GM12878 (cell line): Measurements from ENCODE around the gene PSMD3. TPM values are rescaled to one million over a fixed set of nuclear protein-coding genes. Genes with fewer than 3 reads are reported as not detected.

ENCODE experiments used
- ATAC-seq: fragments of 200-7000 bp; cut with Tn5 transposase; 3 replicates; pipeline ENCODE4 v1.9.1; 2020; ENCODE audit warnings: mild to moderate bottlenecking, moderate library complexity
- BruUV-seq: library from RNA; stranded (reverse); fragments of 400-500 nt; replicated peaks from 2 replicates; lab custom pipeline; 2021; lab: Mats Ljungman, UMichigan
- CTCF ChIA-PET: fragments of 300-600 bp; sonication (Branson Sonifier 250); formaldehyde crosslinking; extraction: SDS; loops from one replicate; lab custom pipeline; 2021; ENCODE audit warnings: inconsistent platforms; lab: Yijun Ruan, JAX
- POLR2A ChIA-PET: fragments of 350-600 bp; formaldehyde crosslinking; extraction: SDS; loops from one replicate; lab custom pipeline; 2021; ENCODE audit warnings: inconsistent platforms; lab: Charles Lee
- RAD21 ChIA-PET: fragments of 300-600 bp; sonication (Branson Sonifier 250); formaldehyde crosslinking; loops from one replicate; lab custom pipeline; 2023; ENCODE audit warnings: antibody characterized with exemption; ENCODE audit not compliant: unreplicated experiment; lab: Charles Lee
- SMC1A ChIA-PET: fragments of 300-600 bp; sonication (Branson Sonifier 250); formaldehyde crosslinking; loops from one replicate; lab custom pipeline; 2023; ENCODE audit not compliant: unreplicated experiment, uncharacterized antibody; lab: Charles Lee
- DNase-seq: peaks from one replicate; pipeline ENCODE4 v3.0.0-alpha.2; 2011; ENCODE audit warnings: low read depth, low spot score
- FAIRE-seq: peaks from 3 replicates; lab custom pipeline; 2011; peaks lifted over from hg19 to GRCh38; lab: Jason Lieb, UNC
- H2AFZ ChIP-seq: 2 replicates; pipeline ENCODE4 v1.6.0; 2011; ENCODE audit warnings: low read depth, low read length, control low read depth; ENCODE audit not compliant: control insufficient read depth
- H3K27ac ChIP-seq: 2 replicates; pipeline ENCODE4 v1.5.1; 2011; ENCODE audit warnings: control low read depth; ENCODE audit not compliant: control insufficient read depth, insufficient read depth
- H3K27me3 ChIP-seq, 2 experiments: replicated peaks in 1 of 2; 2 replicates each; pipeline versions ENCODE4 v1.6.0 to v1.6.1; 2011; ENCODE audit warnings: low read length in 1 of 2; ENCODE audit not compliant: control insufficient read depth in 2 of 2, insufficient read depth in 2 of 2
- H3K36me3 ChIP-seq, 2 experiments: 2 replicates each; pipeline ENCODE4 v1.5.1; 2011; ENCODE audit warnings: low read length in 1 of 2; ENCODE audit not compliant: control insufficient read depth in 2 of 2, insufficient read depth in 2 of 2
- H3K4me1 ChIP-seq: 2 replicates; pipeline ENCODE4 v1.6.1; 2011; ENCODE audit warnings: mild to moderate bottlenecking, low read length, moderate library complexity, mixed read lengths; ENCODE audit not compliant: control insufficient read depth, insufficient read depth
- H3K4me2 ChIP-seq: 2 replicates; pipeline ENCODE4 v1.6.0; 2011; ENCODE audit warnings: control low read depth; ENCODE audit not compliant: control insufficient read depth, insufficient read depth
- H3K4me3 ChIP-seq: fragments of 200-600 bp; sonication (generic); 2 replicates; pipeline ENCODE4 v1.5.1; 2016
- H3K79me2 ChIP-seq: 2 replicates; pipeline ENCODE4 v1.6.0; 2011; ENCODE audit warnings: low read length; ENCODE audit not compliant: control insufficient read depth, insufficient read depth
- H3K9ac ChIP-seq: 2 replicates; pipeline ENCODE4 v1.8.0; 2011; ENCODE audit warnings: low read length, control low read depth, mixed read lengths; ENCODE audit not compliant: control insufficient read depth, insufficient read depth
- H3K9me3 ChIP-seq: replicated peaks from 3 replicates; pipeline ENCODE4 v1.5.1; 2011; ENCODE audit warnings: mild to moderate bottlenecking, low read length; ENCODE audit not compliant: control insufficient read depth, insufficient read depth
- H4K20me1 ChIP-seq: 2 replicates; pipeline ENCODE4 v1.6.0; 2011; ENCODE audit not compliant: control insufficient read depth, insufficient read depth
- BCL11A ChIP-seq: IDR thresholded peaks from 2 replicates; pipeline ENCODE4 v1.6.1; 2011; ENCODE audit warnings: low read depth, low read length
- BMI1 ChIP-seq: fragments of 450-650 bp; IDR thresholded peaks from 2 replicates; pipeline ENCODE4 v1.6.1; 2016; ENCODE audit warnings: mild to moderate bottlenecking, moderate library complexity, borderline replicate concordance
- BRCA1 ChIP-seq: IDR thresholded peaks from 2 replicates; pipeline ENCODE4 v1.6.1; 2011; ENCODE audit warnings: low read depth, low read length, improper control_type of control experiment
- CBX5 ChIP-seq: sonication (generic); IDR thresholded peaks from 2 replicates; pipeline ENCODE4 v1.6.1; 2016; ENCODE audit warnings: low read depth, moderate library complexity, mild to moderate bottlenecking, inconsistent platforms
- CTCF ChIP-seq, 3 experiments: IDR thresholded peaks in 2 of 3; conservative IDR thresholded peaks in 1 of 3; 2 replicates each; pipeline ENCODE4 v1.5.1; 2011; ENCODE audit warnings: low read depth in 3 of 3, low read length in 3 of 3, mild to moderate bottlenecking in 3 of 3, control low read depth in 2 of 3, moderate library complexity in 2 of 3, inconsistent platforms in 1 of 3, mixed read lengths in 1 of 3; ENCODE audit not compliant: control insufficient read depth in 2 of 3, insufficient read depth in 1 of 3; ENCODE audit errors: extremely low read depth in 1 of 3
- E2F8 ChIP-seq: fragments of 450-650 bp; IDR thresholded peaks from 2 replicates; pipeline ENCODE4 v1.6.1; 2018; ENCODE audit warnings: mild to moderate bottlenecking, low read depth, moderate library complexity; ENCODE audit not compliant: partially characterized antibody
- EED ChIP-seq: sonication (generic); IDR thresholded peaks from 2 replicates; pipeline ENCODE4 v1.6.1; 2016; ENCODE audit warnings: antibody characterized with exemption, low read depth
- EGR1 ChIP-seq, 2 experiments: IDR thresholded peaks; 1 replicate in 1 of 2; 2 replicates in 1 of 2; pipeline ENCODE4 v1.6.1; 2011 to 2012; ENCODE audit warnings: low read depth in 2 of 2, low read length in 2 of 2, borderline replicate concordance in 1 of 2, mild to moderate bottlenecking in 1 of 2, moderate library complexity in 1 of 2
- ETV6 ChIP-seq, 2 experiments: fragments of 450-650 bp in 1 of 2; IDR thresholded peaks in 1 of 2; conservative IDR thresholded peaks in 1 of 2; 2 replicates each; pipeline ENCODE4 v1.6.1; 2014; ENCODE audit warnings: antibody characterized with exemption in 1 of 2, borderline replicate concordance in 1 of 2, low read depth in 1 of 2, mild to moderate bottlenecking in 1 of 2, moderate library complexity in 1 of 2
- FOS ChIP-seq: IDR thresholded peaks from 3 replicates; pipeline ENCODE4 v1.6.1; 2011; ENCODE audit warnings: borderline replicate concordance; ENCODE audit not compliant: insufficient read length; ENCODE audit errors: extremely low read depth
- HDGF ChIP-seq: fragments of 450-650 bp; IDR thresholded peaks from 2 replicates; pipeline ENCODE4 v1.6.1; 2016; ENCODE audit warnings: antibody characterized with exemption
- IKZF2 ChIP-seq, 2 experiments: fragments of 450-650 bp; IDR thresholded peaks; 2 replicates each; pipeline ENCODE4 v1.6.1; 2017; ENCODE audit warnings: mild to moderate bottlenecking in 2 of 2, moderate library complexity in 2 of 2
- MAX ChIP-seq: IDR thresholded peaks from 2 replicates; pipeline ENCODE4 v1.6.1; 2012; ENCODE audit warnings: low read depth, low read length, improper control_type of control experiment
- MYC ChIP-seq: IDR thresholded peaks from 2 replicates; pipeline ENCODE4 v1.6.1; 2011; ENCODE audit warnings: mild to moderate bottlenecking, low read length, moderate library complexity, inconsistent platforms; ENCODE audit not compliant: insufficient read depth, insufficient replicate concordance, insufficient read length, severe bottlenecking
- NR2F1 ChIP-seq: fragments of 450-650 bp; conservative IDR thresholded peaks from 2 replicates; pipeline ENCODE4 v1.6.1; 2017; ENCODE audit warnings: mild to moderate bottlenecking
- RB1 ChIP-seq: fragments of 450-650 bp; formaldehyde crosslinking; IDR thresholded peaks from 2 replicates; pipeline ENCODE4 v1.6.1; 2017; ENCODE audit warnings: mild to moderate bottlenecking, borderline replicate concordance
- SMC3 ChIP-seq: IDR thresholded peaks from 2 replicates; pipeline ENCODE4 v1.6.1; 2011; ENCODE audit warnings: low read length, improper control_type of control experiment, borderline replicate concordance
- STAT3 ChIP-seq: IDR thresholded peaks from 2 replicates; pipeline ENCODE4 v1.6.1; 2011; ENCODE audit warnings: low read depth, low read length, improper control_type of control experiment
- TBL1XR1 ChIP-seq: IDR thresholded peaks from 2 replicates; pipeline ENCODE4 v1.6.1; 2012; ENCODE audit warnings: low read depth, low read length, improper control_type of control experiment
- WGBS: methylation state at CpG from one replicate; pipeline ENCODE4 v1.1.6; 2016; ENCODE audit warnings: low lambda C conversion rate; ENCODE audit not compliant: insufficient replicate concordance, insufficient coverage; ENCODE audit errors: missing lambda C conversion rate; 5-methylcytosine and 5-hydroxymethylcytosine counted together
- in situ Hi-C: fragments of 300-500 bp; cut with MboI; formaldehyde crosslinking; loops from 9 replicates; pipeline ENCODE4 v1.14.3; 2018; ENCODE audit warnings: mixed read lengths
- intact Hi-C: fragments of 100-400 bp; cut with micrococcal nuclease; formaldehyde crosslinking; loops from one replicate; pipeline ENCODE4 v1.14.2; 2022; ENCODE audit not compliant: unreplicated experiment
- polyA plus RNA-seq, 11 experiments: library from polyadenylated mRNA; depleted of rRNA in 4 of 11; unstranded in 6 of 11; stranded (reverse) in 5 of 11; fragments of >200 nt; fragmentation: Nextera tagmentation in 4 of 11; fragmentation: Illumina TruSeq in 1 of 11; extraction: Ambion mirVana in 4 of 11; extraction: Trizol in 1 of 11; gene quantifications; 1 replicate in 1 of 11; 2 replicates in 10 of 11; pipeline versions ENCODE4 v1.2.1 to v1.2.3, GENCODE V29; 2011 to 2016; ENCODE audit warnings: inconsistent platforms in 2 of 11, missing spikeins in 2 of 11, low read depth in 1 of 11
- total RNA-seq, 4 experiments: library from RNA; depleted of rRNA in 3 of 4; stranded (reverse); fragments of >200 nt in 3 of 4; fragmentation: Illumina TruSeq in 1 of 4; extraction: Trizol in 1 of 4; gene quantifications; 2 replicates each; pipeline versions ENCODE4 v1.2.1 to v1.2.3, GENCODE V29; 2013 to 2021

Gene PSMD3
- total and polyA plus RNA-seq, 10 of the 15 experiments (the other 5 are each of a cell fraction or from before 2014, with no cell fraction given) = 2.2 to 192 (median 129) TPM

GRCh38 chr17:39966771-39967170 lies 13.8 kb upstream of the PSMD3 start (continued):
- TF ChIP-seq E2F8 (no peak), TBL1XR1 (no peak), EGR1 (IDR thresholded peaks at IDR 0.05; ENCODE audit: borderline replicate concordance in 1 of 2, low read depth in 2 of 2, low read length in 2 of 2) (no peak), BCL11A (no peak)

- ChIA-PET POLR2A (interaction anchor here (0.9 to 1.1 kb wide), 3 partner anchors 9 to 43 kb away, joined by 3 to 5 read pairs (median 4); no protein-coding TSS in a partner anchor), RAD21 (interaction anchor here (1.2 kb wide), 1 partner anchor 8 kb away, joined by 3 read pairs; no protein-coding TSS in a partner anchor)
- Histone ChIP-seq H3K27ac (no peak overlapping the region), H3K4me3 (no peak overlapping the region), H3K4me2 (no peak overlapping the region), H4K20me1 (no peaks in the 10 kb centered on the region), H2AFZ (no peak overlapping the region), H3K9ac (no peak overlapping the region), H3K36me3 (no peaks in the 10 kb centered on the region)
- 37% methylated on average over 2 of the region's 2 CpGs for WGBS
- DNase-seq (no peak), FAIRE-seq (no peak)
- in situ Hi-C loops = no loop called here
- no TSS peak for BruUV-seq
- TF ChIP-seq SMC3 (no peak), BMI1 (no peak), ETV6 (conservative IDR thresholded peaks at IDR 0.05 in 1 of 2, IDR thresholded peaks at IDR 0.05 in 1 of 2; ENCODE audit: borderline replicate concordance in 1 of 2, low read depth in 1 of 2) (no peak), CTCF (IDR thresholded peaks at IDR 0.05 in 2 of 3, conservative IDR thresholded peaks at IDR 0.05 in 1 of 3; ENCODE audit: control insufficient read depth in 2 of 3, extremely low read depth in 1 of 3, insufficient read depth in 1 of 3, low read depth in 3 of 3, low read length in 3 of 3) (no peak), BRCA1 (no peak), CBX5 (no peak), STAT3 (no peak), FOS (no peak), MYC (no peak), NR2F1 (no peak), HDGF (no peak), EED (no peak), MAX (no peak), IKZF2 (IDR thresholded peaks at IDR 0.05) (no peak), RB1 (no peak)
- TF ChIP-seq, all 136 proteins: peak for 0
- Histone ChIP-seq H3K79me2 (no peaks in the 10 kb centered on the region), H3K4me1 (no peaks in the 10 kb centered on the region), H3K27me3 (peaks cover 0 to 4% of the 10 kb centered on the region in 2 experiments; a peak in 2 of 4 replicates), H3K9me3 (no peaks in the 10 kb centered on the region)
- CTCF ChIA-PET = interaction anchor here (0.6 to 2.0 kb wide), 5 partner anchors 11 to 1698 kb away, joined by 3 to 9 read pairs (median 3); partner anchors contain the start of gene PSMD3
- intact Hi-C loops = no loop called here
- ATAC-seq = no peak
- SMC1A ChIA-PET = interaction anchor here (0.8 kb wide), 1 partner anchor 12 kb away, joined by 3 read pairs; no protein-coding TSS in a partner anchor
These were observed 11.8 kb upstream of the PSMD3 start for GRCh38 chr17:39968761-39969160.
